H1 (cell line): ENCODE results near the gene GRK6. TPM values are rescaled to one million over a fixed set of nuclear protein-coding genes. Genes with fewer than 3 reads are reported as not detected.

Experiments used
- CTCF ChIA-PET: fragments of 300-600 bp; sonication (Branson Sonifier 250); formaldehyde crosslinking; loops from one replicate; lab custom pipeline; 2021; ENCODE audit not compliant: partially characterized antibody; lab: Charles Lee
- POLR2A ChIA-PET: fragments of 300-600 bp; sonication (Branson Sonifier 250); formaldehyde crosslinking; loops from one replicate; lab custom pipeline; 2021; ENCODE audit warnings: inconsistent platforms; ENCODE audit not compliant: partially characterized antibody; lab: Charles Lee
- DNase-seq, 2 experiments: peaks; one replicate each; pipeline versions ENCODE4 v3.0.0 to v3.0.0-alpha.2; 2010 to 2022; ENCODE audit warnings: low spot score in 2 of 2, low read depth in 1 of 2, mixed read lengths in 1 of 2
- FAIRE-seq: peaks from 2 replicates; lab custom pipeline; 2011; peaks lifted over from hg19 to GRCh38; lab: Jason Lieb, UNC
- H2AFZ ChIP-seq: 2 replicates; pipeline ENCODE4 v1.8.1; 2012; ENCODE audit warnings: low read length, inconsistent platforms
- H2AK5ac ChIP-seq: 2 replicates; pipeline ENCODE4 v1.6.1; 2013; ENCODE audit warnings: low read depth, low read length
- H2BK120ac ChIP-seq: replicated peaks from 2 replicates; pipeline ENCODE3; 2013; ENCODE audit warnings: low read depth, low read length, inconsistent platforms
- H2BK12ac ChIP-seq: 2 replicates; pipeline ENCODE4 v1.6.1; 2013; ENCODE audit warnings: low read depth, low read length
- H2BK15ac ChIP-seq: 2 replicates; pipeline ENCODE4 v1.6.1; 2013; ENCODE audit warnings: low read length
- H2BK20ac ChIP-seq: 2 replicates; pipeline ENCODE4 v1.6.1; 2013; ENCODE audit warnings: low read length
- H2BK5ac ChIP-seq: 2 replicates; pipeline ENCODE4 v1.6.1; 2013; ENCODE audit warnings: low read depth, low read length
- H3K14ac ChIP-seq: 2 replicates; pipeline ENCODE4 v1.6.1; 2013; ENCODE audit warnings: inconsistent platforms; ENCODE audit not compliant: insufficient read length
- H3K18ac ChIP-seq: 2 replicates; pipeline ENCODE4 v1.6.1; 2013; ENCODE audit warnings: low read length; ENCODE audit errors: extremely low read depth
- H3K23ac ChIP-seq: 2 replicates; pipeline ENCODE4 v1.6.1; 2013; ENCODE audit warnings: inconsistent platforms; ENCODE audit not compliant: insufficient read length
- H3K23me2 ChIP-seq: 2 replicates; pipeline ENCODE4 v1.6.1; 2013; ENCODE audit warnings: low read depth, low read length
- H3K27ac ChIP-seq: 2 replicates; pipeline ENCODE4 v1.6.1; 2011; ENCODE audit warnings: low read depth, low read length, inconsistent platforms
- H3K27me3 ChIP-seq, 4 experiments: replicated peaks in 1 of 4; 1 replicate in 1 of 4; 2 replicates in 3 of 4; pipeline versions ENCODE4 v1.6.1 to v1.8.1; 2011 to 2013; ENCODE audit warnings: low read length in 3 of 4, mild to moderate bottlenecking in 3 of 4, inconsistent platforms in 2 of 4, mixed read lengths in 2 of 4, moderate library complexity in 1 of 4; ENCODE audit not compliant: control insufficient read depth in 3 of 4, insufficient read depth in 3 of 4; ENCODE audit errors: extremely low read depth in 1 of 4
- H3K36me3 ChIP-seq, 4 experiments: 2 replicates each; pipeline versions ENCODE4 v1.6.1 to v1.8.1; 2011 to 2013; ENCODE audit warnings: mild to moderate bottlenecking in 4 of 4, low read length in 3 of 4, moderate library complexity in 2 of 4, control low read depth in 1 of 4, inconsistent platforms in 1 of 4; ENCODE audit not compliant: insufficient read depth in 4 of 4, control insufficient read depth in 2 of 4
- H3K4ac ChIP-seq: replicated peaks from 2 replicates; pipeline ENCODE3; 2013; ENCODE audit warnings: low read length, low read depth, mixed read lengths, inconsistent platforms; ENCODE audit not compliant: insufficient read length
- H3K4me1 ChIP-seq, 4 experiments: replicated peaks in 1 of 4; 1 replicate in 1 of 4; 2 replicates in 3 of 4; pipeline versions ENCODE4 v1.6.1 to v1.8.1; 2011 to 2013; ENCODE audit warnings: low read length in 3 of 4, inconsistent platforms in 2 of 4, mixed read lengths in 1 of 4; ENCODE audit not compliant: insufficient read depth in 4 of 4, control insufficient read depth in 3 of 4
- H3K4me2 ChIP-seq, 2 experiments: 2 replicates each; pipeline versions ENCODE4 v1.6.1 to v1.8.1; 2011 to 2013; ENCODE audit warnings: low read depth in 2 of 2, low read length in 2 of 2, control low read depth in 1 of 2, inconsistent platforms in 1 of 2, mild to moderate bottlenecking in 1 of 2; ENCODE audit not compliant: insufficient read depth in 1 of 2
- H3K4me3 ChIP-seq, 4 experiments: fragments of 200-600, 300-600 bp in 1 of 4; sonication (generic), shearing (Covaris generic), sonication (Bioruptor Twin) in 1 of 4; 2 replicates each; pipeline versions ENCODE4 v1.5.1 to v1.8.1; 2011 to 2016; ENCODE audit warnings: low read length in 4 of 4, low read depth in 3 of 4, control low read depth in 2 of 4, inconsistent platforms in 2 of 4, mild to moderate bottlenecking in 2 of 4, mixed read lengths in 1 of 4, moderate library complexity in 1 of 4; ENCODE audit not compliant: insufficient read depth in 2 of 4; ENCODE audit errors: extremely low read depth in 1 of 4
- H3K56ac ChIP-seq: replicated peaks from 2 replicates; pipeline ENCODE3; 2013; ENCODE audit warnings: low read depth, mild to moderate bottlenecking, mixed read lengths, low read length, inconsistent platforms; ENCODE audit not compliant: insufficient read length
- H3K79me1 ChIP-seq: 2 replicates; pipeline ENCODE4 v1.6.1; 2013; ENCODE audit warnings: low read depth, low read length, control low read depth
- H3K79me2 ChIP-seq, 2 experiments: 2 replicates each; pipeline versions ENCODE4 v1.6.1 to v1.8.1; 2012 to 2013; ENCODE audit warnings: low read length in 2 of 2, mild to moderate bottlenecking in 2 of 2, inconsistent platforms in 1 of 2; ENCODE audit not compliant: insufficient read depth in 2 of 2, control insufficient read depth in 1 of 2
- H3K9ac ChIP-seq, 4 experiments: replicated peaks in 1 of 4; 1 replicate in 1 of 4; 2 replicates in 3 of 4; pipeline versions ENCODE4 v1.6.1 to v1.8.1; 2011 to 2013; ENCODE audit warnings: low read depth in 3 of 4, low read length in 3 of 4, control low read depth in 2 of 4, mild to moderate bottlenecking in 2 of 4, moderate library complexity in 2 of 4, inconsistent platforms in 1 of 4; ENCODE audit errors: extremely low read depth in 1 of 4
- H3K9me3 ChIP-seq, 2 experiments: 2 replicates each; pipeline versions ENCODE4 v1.6.1 to v1.8.1; 2012 to 2013; ENCODE audit warnings: mild to moderate bottlenecking in 2 of 2, moderate library complexity in 2 of 2, control low read depth in 1 of 2, inconsistent platforms in 1 of 2, low read depth in 1 of 2, low read length in 1 of 2, mixed read lengths in 1 of 2; ENCODE audit not compliant: insufficient read depth in 2 of 2
- H4K20me1 ChIP-seq, 2 experiments: replicated peaks in 1 of 2; 2 replicates each; pipeline versions ENCODE3 to v1.8.1; 2011 to 2013; ENCODE audit warnings: inconsistent platforms in 2 of 2, low read length in 2 of 2, mild to moderate bottlenecking in 1 of 2; ENCODE audit not compliant: insufficient read depth in 2 of 2, control insufficient read depth in 1 of 2
- H4K5ac ChIP-seq: 2 replicates; pipeline ENCODE4 v1.6.1; 2013; ENCODE audit warnings: low read length, low read depth, mixed read lengths, inconsistent platforms; ENCODE audit not compliant: insufficient read length
- H4K8ac ChIP-seq: 2 replicates; pipeline ENCODE4 v1.8.0; 2013; ENCODE audit warnings: mild to moderate bottlenecking, moderate library complexity, low read length, inconsistent platforms; ENCODE audit not compliant: insufficient read depth; ENCODE audit errors: extremely low read depth
- H4K91ac ChIP-seq: replicated peaks from 2 replicates; pipeline ENCODE3; 2013; ENCODE audit warnings: low read length, mixed read lengths, inconsistent platforms; ENCODE audit not compliant: insufficient read length
- ATF3 ChIP-seq: IDR thresholded peaks from 2 replicates; pipeline ENCODE4 v1.6.1; 2011; ENCODE audit warnings: low read depth, mild to moderate bottlenecking, low read length; ENCODE audit not compliant: insufficient read depth
- CBX5 ChIP-seq: fragments of 300-800, 300-1000 bp; sonication (generic); IDR thresholded peaks from 2 replicates; pipeline ENCODE4 v1.7.1; 2016; ENCODE audit warnings: antibody characterized with exemption, low read length, low read depth
- CHD2 ChIP-seq: IDR thresholded peaks from 2 replicates; pipeline ENCODE4 v1.6.1; 2012; ENCODE audit warnings: low read length, improper control_type of control experiment
- KDM5A ChIP-seq: fragments of 200-600 bp; IDR thresholded peaks from 2 replicates; pipeline ENCODE4 v1.7.1; 2012; ENCODE audit warnings: mild to moderate bottlenecking, low read length, inconsistent platforms, mixed read lengths
- MAFK ChIP-seq: IDR thresholded peaks from 2 replicates; pipeline ENCODE4 v1.6.1; 2012; ENCODE audit warnings: low read depth, mild to moderate bottlenecking, improper control_type of control experiment, low read length
- WGBS, 2 experiments: shearing (Covaris generic) in 1 of 2; methylation state at CpG; one replicate each; pipeline versions ENCODE4 v1.1.6 to v1.1.7; 2013 to 2015; ENCODE audit warnings: low lambda C conversion rate in 2 of 2, mixed read lengths in 2 of 2, inconsistent platforms in 1 of 2, low coverage in 1 of 2, missing lambda C conversion rate in 1 of 2; ENCODE audit not compliant: insufficient replicate concordance in 2 of 2, insufficient coverage in 1 of 2, insufficient read length in 1 of 2; ENCODE audit errors: extremely low coverage in 1 of 2, missing lambda C conversion rate in 1 of 2; 5-methylcytosine and 5-hydroxymethylcytosine counted together
- polyA plus RNA-seq, 7 experiments: library from polyadenylated mRNA; depleted of rRNA in 3 of 7; stranded (reverse) in 5 of 7; unstranded in 2 of 7; fragments of >200 nt in 5 of 7; fragments of 200-250 nt in 2 of 7; gene quantifications; 1 replicate in 5 of 7; 2 replicates in 1 of 7; 4 replicates in 1 of 7; pipeline versions ENCODE4 v1.2.1 to v1.2.3, GENCODE V29; 2011 to 2013; ENCODE audit warnings: missing spikeins in 2 of 7, mixed read lengths in 2 of 7
- total RNA-seq: library from RNA; stranded (reverse); fragmentation: NEBNext Ultra II Directional; extraction: Animal tissue kit (Norgen Biotek cat#: 25700); gene quantifications from 2 replicates; pipeline ENCODE4 v1.2.1, GENCODE V29; 2021

GRK6 gene
- total and polyA plus RNA-seq, 2 of the 8 experiments (the other 6 are each of a cell fraction or from before 2014, with no cell fraction given) = 31.8 to 57.8 TPM

- Histone ChIP-seq H2AFZ (no peak overlapping the region), H4K8ac (no peak overlapping the region; the same call in 1 of the 2 replicates), H3K79me1 (no peaks in the 10 kb centered on the region), H3K4me1 (peaks cover 0 to 7% (median 2%) of the 10 kb centered on the region in 4 experiments; a peak in 3 of 7 replicates), H4K5ac (no peak overlapping the region), H3K14ac (no peak overlapping the region), H3K36me3 (no peaks in the 10 kb centered on the region), H3K9ac (no peak overlapping the region; a peak in 1 of 7 replicates), H3K56ac (no peak overlapping the region), H3K27ac (no peak overlapping the region), H3K18ac (no peak overlapping the region), H2BK12ac (no peak overlapping the region), H2BK120ac (no peak overlapping the region), H3K4ac (no peak overlapping the region), H3K23ac (no peak overlapping the region), H2AK5ac (no peak overlapping the region), H4K20me1 (no peaks in the 10 kb centered on the region), H3K79me2 (no peaks in the 10 kb centered on the region), H2BK20ac (no peak overlapping the region), H2BK15ac (no peak overlapping the region), H3K4me2 (no peak overlapping the region), H2BK5ac (no peak overlapping the region), H4K91ac (no peak overlapping the region), H3K27me3 (peaks cover 0 to 2% (median under 1%) of the 10 kb centered on the region in 4 experiments; a peak in 3 of 7 replicates), H3K9me3 (no peaks in the 10 kb centered on the region), H3K23me2 (no peaks in the 10 kb centered on the region), H3K4me3 (no peak overlapping the region)
- 91% methylated on average over 9 of the region's 9 CpGs; no CpG with 5 or more reads in 1 of the 2 experiments for WGBS, 2 experiments
- TF ChIP-seq MAFK = no peak
- TF ChIP-seq CBX5 = no peak
- no peak for TF ChIP-seq ATF3
- TF ChIP-seq KDM5A = no peak
- TF ChIP-seq CHD2 = no peak
- DNase-seq (no peak), FAIRE-seq (no peak)
- CTCF ChIA-PET = interaction anchor here (0.6 to 18.7 kb wide), 18 partner anchors 8 to 97 kb away, joined by 3 to 430 read pairs (median 4); partner anchors contain the start of gene PRR7
- POLR2A ChIA-PET = interaction anchor here (0.9 to 6.0 kb wide), 13 partner anchors 10 to 80 kb away, joined by 3 to 49 read pairs (median 4); partner anchors contain the start of genes GRK6, LMAN2 and PRR7
Measured at GRCh38 chr5:177383181-177383580, 43.3 kb upstream of the GRK6 start.
